Peyer's patch (tissue), 4 donors: ENCODE results near the gene SAMD11. TPM values are rescaled to one million over a fixed set of nuclear protein-coding genes. Genes with fewer than 3 reads are reported as not detected.

Experiments
- DNase-seq, 3 donors: peaks; one replicate each; pipeline ENCODE4 v3.0.0-alpha.2; 2017 to 2019
- H3K27ac ChIP-seq, 4 donors: fragments of 200-600 bp; sonication (generic); one replicate each; pipeline ENCODE4 v1.5.1; 2016 to 2019
- H3K27me3 ChIP-seq, 2 donors: fragments of 200-600 bp; sonication (generic); one replicate each; pipeline ENCODE4 v1.5.1; 2019
- H3K36me3 ChIP-seq, 3 donors: fragments of 200-600 bp; sonication (generic); one replicate each; pipeline ENCODE4 v1.5.1; 2016 to 2019
- H3K4me1 ChIP-seq, 4 donors: fragments of 200-600 bp; sonication (generic); one replicate each; pipeline ENCODE4 v1.5.1; 2016 to 2019
- H3K4me3 ChIP-seq, 4 donors: fragments of 200-600 bp; sonication (generic); 1 replicate in 3 of 4; 2 replicates in 1 of 4; pipeline ENCODE4 v1.5.1; 2016 to 2019; ENCODE audit warnings: mild to moderate bottlenecking in 1 of 4
- H3K9me3 ChIP-seq, 4 donors: fragments of 200-600 bp; sonication (generic); one replicate each; pipeline ENCODE4 v1.5.1; 2016 to 2019; ENCODE audit warnings: mild to moderate bottlenecking in 1 of 4
- CTCF ChIP-seq, 6 experiments: fragments of 450-650 bp in 4 of 6; fragments of 200-600 bp in 2 of 6; sonication (generic) in 1 of 6; IDR thresholded peaks; one replicate each; pipeline ENCODE4 v1.5.1; 2017 to 2019; ENCODE audit warnings: antibody characterized with exemption in 6 of 6, mild to moderate bottlenecking in 3 of 6, moderate library complexity in 1 of 6
- POLR2A ChIP-seq, 2 donors: fragments of 450-650 bp; IDR thresholded peaks; one replicate each; pipeline ENCODE4 v1.5.1; 2017; ENCODE audit warnings: antibody characterized with exemption in 2 of 2, mild to moderate bottlenecking in 2 of 2, moderate library complexity in 2 of 2
- total RNA-seq, 4 donors: library from RNA; depleted of rRNA; stranded (reverse); fragments of >200 nt; gene quantifications; one replicate each; pipeline ENCODE4 v1.1.0, GENCODE V29; 2016

Gene SAMD11
- total RNA-seq, 4 donors from 2014 or later = 1.1 to 5.0 (median 2.2) TPM

- Histone ChIP-seq H3K27ac (no peak overlapping the region), H3K4me1 (peaks cover 0 to 8% (median 0%) of the 10 kb centered on the region in 4 donors), H3K27me3 (peaks cover 0 to 34% of the 10 kb centered on the region in 2 donors), H3K36me3 (no peaks in the 10 kb centered on the region), H3K9me3 (no peaks in the 10 kb centered on the region), H3K4me3 (no peak overlapping the region)
- DNase-seq = no peak
- TF ChIP-seq CTCF (IDR thresholded peaks at IDR 0.05) = no peak
- no peak for TF ChIP-seq POLR2A (IDR thresholded peaks at IDR 0.05)
Measured at GRCh38 chr1:933603-933940, 9.8 kb downstream of the SAMD11 start.

GRCh38 chr1:934991-935750 is 11.4 kb downstream of the SAMD11 start:
- TF ChIP-seq POLR2A (IDR thresholded peaks at IDR 0.05) = no peak
- TF ChIP-seq CTCF (IDR thresholded peaks at IDR 0.05) = no peak
- no peak overlapping the region for H3K27ac ChIP-seq
- H3K27me3 ChIP-seq = peaks cover 0 to 33% of the 10 kb centered on the region in 2 donors
- no peaks in the 10 kb centered on the region for H3K9me3 ChIP-seq
- H3K4me3 ChIP-seq = no peak overlapping the region
- H3K36me3 ChIP-seq = no peaks in the 10 kb centered on the region
- no peak for DNase-seq
- peaks cover 0 to 15% (median 3%) of the 10 kb centered on the region in 4 donors for H3K4me1 ChIP-seq

- H3K9me3 ChIP-seq = no peaks in the 10 kb centered on the region
- H3K36me3 ChIP-seq = no peaks in the 10 kb centered on the region
- peaks cover 0 to 21% (median 8%) of the 10 kb centered on the region in 4 donors for H3K4me1 ChIP-seq
- DNase-seq = no peak
- H3K27me3 ChIP-seq = peaks cover 0 to 37% of the 10 kb centered on the region in 2 donors
- H3K27ac ChIP-seq = no peak overlapping the region
- H3K4me3 ChIP-seq = no peak overlapping the region
- TF ChIP-seq POLR2A (IDR thresholded peaks at IDR 0.05) (no peak), CTCF (IDR thresholded peaks at IDR 0.05) (no peak)
Measured at GRCh38 chr1:935751-936231, 12.1 kb downstream of the SAMD11 start.

GRCh38 chr1:936348-937264 is 12.9 kb downstream of the SAMD11 start:
- no peak for DNase-seq

More at GRCh38 chr1:936348-937264, 12.9 kb downstream of the SAMD11 start:
- Histone ChIP-seq H3K27ac (no peak overlapping the region), H3K9me3 (no peaks in the 10 kb centered on the region), H3K4me1 (peaks cover 0 to 29% (median 16%) of the 10 kb centered on the region in 4 donors), H3K27me3 (peaks cover 0 to 43% of the 10 kb centered on the region in 2 donors), H3K36me3 (no peaks in the 10 kb centered on the region), H3K4me3 (no peak overlapping the region)
- TF ChIP-seq POLR2A (IDR thresholded peaks at IDR 0.05) (no peak), CTCF (IDR thresholded peaks at IDR 0.05) (no peak)
